ENCODE measurements around the gene MYL1. TPM values are rescaled to one million over a fixed set of nuclear protein-coding genes. Genes with fewer than 3 reads are reported as not detected.

MYL1 gene
- total and polyA plus RNA-seq, 2 donors (not counting 1 experiment from before 2014, with no cell fraction given): not detected

GRCh38 chr2:210323003-210323402, 8.0 kb upstream of the MYL1 start:
- Histone ChIP-seq H3K9ac (ENCODE audit: low read length) (no peak overlapping the region), H3K4me3 (ENCODE audit: control extremely low read depth in 1 of 5, extremely low read depth in 1 of 5, insufficient read depth in 1 of 5, low read depth in 2 of 5, low read length in 4 of 5) (no peak overlapping the region), H3K36me3 (replicated peaks in 1 of 2; ENCODE audit: control extremely low read depth in 1 of 2, control insufficient read depth in 1 of 2, extremely low read depth in 1 of 2, insufficient read depth in 2 of 2, low read length in 1 of 2) (no peaks in the 10 kb centered on the region), H3K4me2 (replicated peaks; ENCODE audit: low read depth, low read length, poor library complexity, severe bottlenecking) (no peak overlapping the region), H3K4me1 (ENCODE audit: control insufficient read depth in 2 of 2, insufficient read depth in 2 of 2, low read length in 2 of 2) (no peaks in the 10 kb centered on the region), H3K27ac (ENCODE audit: low read length in 2 of 2) (no peak overlapping the region), H3K27me3 (replicated peaks in 1 of 4; ENCODE audit: control extremely low read depth in 1 of 4, control insufficient read depth in 3 of 4, insufficient read depth in 4 of 4, low read length in 3 of 4) (no peaks in the 10 kb centered on the region), H3K79me2 (ENCODE audit: control insufficient read depth, insufficient read depth, low read length) (no peaks in the 10 kb centered on the region), H4K20me1 (ENCODE audit: control insufficient read depth, insufficient read depth, low read length, poor library complexity, severe bottlenecking) (no peaks in the 10 kb centered on the region), H2AFZ (ENCODE audit: insufficient read depth, low read depth, low read length, poor library complexity, severe bottlenecking) (no peak overlapping the region), H3K9me3 (ENCODE audit: control extremely low read depth in 1 of 3, control insufficient read depth in 2 of 3, insufficient read depth in 1 of 3, low read length in 2 of 3) (no peaks in the 10 kb centered on the region)
- Mint-ChIP-seq H3K4me1 (no peaks in the 10 kb centered on the region), H3K27me3 (no peaks in the 10 kb centered on the region), H3K27ac (no peak overlapping the region), H3K9me3 (ENCODE audit: insufficient read depth) (no peaks in the 10 kb centered on the region), H3K4me3 (no peak overlapping the region)
- ChIA-PET POLR2A (no interaction called here), CTCF (no interaction called here)
- WGBS (ENCODE audit: insufficient coverage): 94% methylated on average over 4 of the region's 4 CpGs
- DNase-seq (no peak), ATAC-seq (ENCODE audit: low read depth) (no peak)
- no peak for TF ChIP-seq CTCF (IDR thresholded peaks at IDR 0.05)
- no peak for TF ChIP-seq EZH2 (IDR thresholded peaks at IDR 0.05; ENCODE audit: borderline replicate concordance, insufficient read depth, low read depth, low read length, poor library complexity, severe bottlenecking)
- intact Hi-C loops (cut with micrococcal nuclease): no loop called here

GRCh38 chr2:210318891-210319290, 3.9 kb upstream of the MYL1 start:
- H3K4me1 ChIP-seq (ENCODE audit: control insufficient read depth in 2 of 2, insufficient read depth in 2 of 2, low read length in 2 of 2): no peaks in the 10 kb centered on the region
- no peak overlapping the region for H3K27ac Mint-ChIP-seq
- H3K27me3 Mint-ChIP-seq: peaks cover under 1% of the 10 kb centered on the region
- TF ChIP-seq EZH2 (IDR thresholded peaks at IDR 0.05; ENCODE audit: borderline replicate concordance, insufficient read depth, low read depth, low read length, poor library complexity, severe bottlenecking): no peak
- no peak for TF ChIP-seq CTCF (IDR thresholded peaks at IDR 0.05)
- ATAC-seq (ENCODE audit: low read depth) (no peak), DNase-seq (no peak)
- H3K27ac ChIP-seq (ENCODE audit: low read length in 2 of 2): no peak overlapping the region
- H3K9me3 Mint-ChIP-seq (ENCODE audit: insufficient read depth): no peaks in the 10 kb centered on the region
- H4K20me1 ChIP-seq (ENCODE audit: control insufficient read depth, insufficient read depth, low read length, poor library complexity, severe bottlenecking): no peaks in the 10 kb centered on the region
- CTCF ChIA-PET: no interaction called here
- H2AFZ ChIP-seq (ENCODE audit: insufficient read depth, low read depth, low read length, poor library complexity, severe bottlenecking): no peak overlapping the region
- no peak overlapping the region for H3K4me3 Mint-ChIP-seq
- H3K4me2 ChIP-seq (replicated peaks; ENCODE audit: low read depth, low read length, poor library complexity, severe bottlenecking): no peak overlapping the region
- intact Hi-C loops (cut with micrococcal nuclease): no loop called here
- H3K36me3 ChIP-seq (replicated peaks in 1 of 2; ENCODE audit: control extremely low read depth in 1 of 2, control insufficient read depth in 1 of 2, extremely low read depth in 1 of 2, insufficient read depth in 2 of 2, low read length in 1 of 2): no peaks in the 10 kb centered on the region
- no peak overlapping the region for H3K9ac ChIP-seq (ENCODE audit: low read length)
- no peak overlapping the region for H3K4me3 ChIP-seq (ENCODE audit: control extremely low read depth in 1 of 5, extremely low read depth in 1 of 5, insufficient read depth in 1 of 5, low read depth in 2 of 5, low read length in 4 of 5)
- WGBS (ENCODE audit: insufficient coverage): 63% methylated on average over 1 of the region's 3 CpGs
- H3K4me1 Mint-ChIP-seq: no peaks in the 10 kb centered on the region
- H3K9me3 ChIP-seq (ENCODE audit: control extremely low read depth in 1 of 3, control insufficient read depth in 2 of 3, insufficient read depth in 1 of 3, low read length in 2 of 3): no peaks in the 10 kb centered on the region
- H3K79me2 ChIP-seq (ENCODE audit: control insufficient read depth, insufficient read depth, low read length): no peaks in the 10 kb centered on the region
- no peaks in the 10 kb centered on the region for H3K27me3 ChIP-seq (replicated peaks in 1 of 4; ENCODE audit: control extremely low read depth in 1 of 4, control insufficient read depth in 3 of 4, insufficient read depth in 4 of 4, low read length in 3 of 4)
- POLR2A ChIA-PET: no interaction called here

Data from B cell (primary cell).